ENCODE measurements around the gene PIK3CB.
"Not testable (repeated sequence)": the region's sequence is repeated elsewhere in the genome, so short reads cannot be mapped to it uniquely, and the experiment has no call there.

PIK3CB gene

DNA sequence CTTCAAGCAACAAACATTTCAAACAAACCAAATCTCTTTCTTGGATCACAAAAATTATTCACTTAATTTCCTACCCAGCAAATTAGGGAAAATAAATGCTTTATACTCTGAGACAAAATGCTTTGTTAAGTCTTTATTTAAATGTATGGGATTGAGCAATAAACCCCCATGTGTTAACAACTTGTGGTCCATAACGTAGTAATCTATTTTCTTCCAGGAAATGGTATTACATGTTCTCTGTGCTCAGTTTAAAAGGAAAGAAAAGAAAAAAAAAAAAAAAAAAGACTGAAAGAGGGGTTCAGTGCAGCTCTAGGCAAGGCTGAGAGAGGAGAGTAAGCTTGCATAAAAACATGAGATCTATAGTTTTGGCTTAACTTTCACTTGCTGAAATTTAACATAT, 102.3 kb downstream of the PIK3CB start:
- DNase-seq = no peak

DNA sequence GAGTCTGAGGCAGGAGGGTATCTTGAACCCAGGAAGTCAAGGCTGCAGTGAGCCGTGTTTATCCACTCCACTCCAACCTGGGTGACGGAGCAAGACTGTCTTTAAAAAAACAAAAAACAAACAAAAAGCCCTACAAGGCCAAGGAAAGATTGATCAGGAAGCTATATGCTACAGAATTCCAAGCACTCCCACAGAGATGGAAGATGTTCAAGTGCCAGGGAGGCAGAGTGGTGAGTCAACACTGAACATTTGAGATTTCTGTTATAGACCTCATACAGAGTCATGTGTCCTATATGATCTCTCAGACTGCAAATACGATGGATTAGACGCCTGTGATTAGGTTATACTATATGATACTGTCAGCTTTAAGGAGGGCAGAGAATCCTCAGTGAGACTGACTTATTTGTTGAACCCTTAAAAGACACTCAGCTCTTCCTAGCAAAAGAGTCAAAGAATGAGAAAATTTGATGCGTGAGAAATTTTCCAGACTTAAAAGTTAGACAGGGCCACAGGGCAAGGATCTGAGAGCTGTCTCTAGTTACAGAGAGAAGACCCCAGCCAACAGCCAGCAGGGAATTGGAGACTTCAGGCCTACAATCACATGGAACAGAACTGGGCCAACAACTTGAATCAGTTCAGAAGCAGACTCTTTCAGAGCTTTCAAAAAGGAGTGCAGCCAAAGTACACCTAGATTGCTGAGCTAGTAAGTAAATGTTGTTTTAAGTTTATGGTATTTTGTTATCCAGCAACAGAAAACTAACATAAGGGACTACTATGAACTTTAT, 107.6 kb downstream of the PIK3CB start:
- no peak for DNase-seq

DNA sequence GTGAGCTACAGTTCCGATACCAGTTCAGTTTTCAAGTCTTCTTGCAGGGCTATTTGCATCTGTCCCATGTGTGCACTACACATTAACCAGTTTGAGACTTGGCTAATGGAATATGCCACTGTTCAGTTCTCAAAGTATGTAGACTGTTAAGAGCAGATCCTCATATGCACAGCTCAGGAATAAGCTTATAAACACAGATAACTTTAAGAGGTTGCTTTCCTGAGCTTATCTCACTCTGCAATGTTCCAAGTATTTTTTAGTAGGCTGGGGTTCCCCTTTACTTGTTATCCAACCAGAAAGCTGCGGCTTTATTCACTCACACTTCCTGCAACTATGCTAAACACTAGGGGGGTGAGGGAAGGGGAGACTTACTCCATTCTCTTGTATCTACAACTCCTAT, 108.7 kb downstream of the PIK3CB start:
- not testable (repeated sequence) for DNase-seq

DNA sequence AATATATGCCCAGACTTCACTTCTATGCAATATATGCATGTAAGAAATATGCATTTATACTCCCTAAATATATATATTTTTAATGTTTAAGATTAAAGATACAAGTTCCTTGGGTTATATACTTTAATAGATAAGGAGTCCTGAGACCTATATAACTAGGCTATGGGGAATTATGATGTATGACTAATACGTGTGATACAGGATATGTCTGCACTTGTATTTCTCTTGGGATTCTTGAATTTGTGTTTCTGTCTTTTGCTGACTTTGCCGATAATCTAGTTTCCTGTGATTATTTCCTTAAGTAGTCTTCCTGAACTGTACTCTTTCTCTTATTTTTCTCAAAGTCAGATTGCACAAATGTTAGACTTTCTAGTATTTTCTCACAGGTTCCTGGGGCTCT, 109.6 kb downstream of the PIK3CB start:
- no peak for DNase-seq

DNA sequence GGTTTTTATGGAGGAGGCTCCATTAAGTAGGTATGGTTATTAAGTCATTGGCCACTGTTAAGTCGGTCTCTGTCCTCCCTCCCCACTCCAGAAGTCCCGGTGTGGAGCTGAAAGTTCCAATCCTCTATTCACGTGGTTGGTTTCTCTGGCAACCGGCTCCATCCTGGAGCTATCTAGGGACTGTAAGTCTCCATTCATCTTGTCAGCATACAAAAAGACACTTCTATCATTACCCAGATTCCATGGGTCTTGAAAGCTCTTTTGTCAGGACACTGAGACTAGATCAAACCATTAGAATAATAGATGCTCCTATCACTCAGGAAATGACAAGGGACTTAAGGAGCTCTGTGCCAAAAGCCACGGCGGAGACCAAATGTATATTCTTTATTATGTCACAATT, 110.3 kb downstream of the PIK3CB start:
- DNase-seq = no peak

DNA sequence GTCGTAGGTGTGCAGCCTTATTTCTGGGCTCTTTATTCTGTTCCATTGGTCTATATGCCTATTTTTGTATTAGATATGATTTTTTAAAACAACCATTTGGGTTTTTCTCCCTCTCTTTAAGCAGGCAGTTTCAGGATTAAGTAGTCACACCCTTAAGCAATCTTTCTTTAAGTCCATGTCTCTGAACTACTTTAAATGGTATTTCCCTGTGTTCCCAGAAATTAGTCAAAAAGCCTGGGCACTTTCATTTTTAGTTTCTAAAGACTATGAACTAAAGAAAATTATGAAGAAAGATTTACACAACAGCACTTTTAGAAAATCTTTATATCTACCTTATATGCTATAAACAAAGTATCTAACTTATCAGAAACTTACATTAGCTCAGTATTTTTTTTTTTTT, 115.9 kb downstream of the PIK3CB start:
- DNase-seq = no peak

DNA sequence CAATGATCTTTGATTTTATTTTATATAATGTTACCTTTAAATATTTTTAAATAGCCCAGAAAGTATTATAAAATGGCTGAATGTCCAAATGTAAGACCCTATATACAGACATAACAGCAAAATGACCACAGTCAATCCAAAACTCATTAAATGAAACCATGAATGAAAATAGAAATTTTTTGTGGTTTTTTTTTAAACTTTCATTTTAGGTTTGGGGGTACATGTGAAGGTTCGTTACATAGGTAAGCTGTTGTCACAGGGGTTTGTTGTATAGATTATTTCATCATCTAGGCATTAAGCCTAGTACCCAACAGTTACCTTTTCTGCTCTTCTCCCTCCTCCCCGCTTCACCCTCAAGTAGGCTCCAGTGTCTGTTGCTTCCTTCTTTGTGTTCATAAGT, 117.4 kb downstream of the PIK3CB start:
- DNase-seq = no peak

DNA sequence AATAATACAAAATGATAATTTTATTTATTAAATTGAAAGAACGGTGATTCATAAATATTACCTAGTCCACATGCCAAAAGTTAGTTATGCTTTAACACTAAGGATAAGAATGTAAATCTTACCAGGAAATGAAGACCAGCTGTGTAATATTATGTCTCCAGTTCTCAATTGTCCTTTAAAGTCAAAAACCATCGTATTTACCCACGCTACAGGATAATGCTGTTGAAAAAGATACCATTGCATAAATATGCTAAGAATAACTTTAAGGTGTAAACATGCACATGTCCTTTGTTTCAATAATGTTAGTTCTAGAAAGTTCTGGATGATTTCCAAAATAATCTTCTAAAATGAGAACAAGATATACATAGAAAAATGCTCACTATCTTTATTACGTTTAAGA, 122.6 kb downstream of the PIK3CB start:
- DNase-seq = no peak

DNA sequence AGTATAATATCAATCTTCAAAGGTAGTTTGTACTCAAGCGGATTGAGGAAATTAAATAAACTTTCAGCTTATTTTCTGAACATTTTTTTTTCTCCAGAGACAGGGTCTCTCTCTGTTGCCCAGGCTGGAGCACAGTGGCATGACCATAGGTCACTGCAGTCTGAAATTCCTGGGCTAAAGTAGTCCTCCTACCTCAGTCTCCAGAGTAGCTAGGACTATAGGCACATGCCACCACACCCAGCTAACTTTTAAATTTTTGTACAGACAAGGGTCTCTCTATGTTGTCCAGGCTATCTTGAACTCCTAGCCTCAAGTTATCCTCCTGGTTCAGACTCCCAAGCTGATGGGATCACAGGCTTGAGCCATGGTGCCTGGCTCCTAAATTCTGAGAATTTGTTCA, 129.1 kb downstream of the PIK3CB start:
- DNase-seq = no peak

DNA sequence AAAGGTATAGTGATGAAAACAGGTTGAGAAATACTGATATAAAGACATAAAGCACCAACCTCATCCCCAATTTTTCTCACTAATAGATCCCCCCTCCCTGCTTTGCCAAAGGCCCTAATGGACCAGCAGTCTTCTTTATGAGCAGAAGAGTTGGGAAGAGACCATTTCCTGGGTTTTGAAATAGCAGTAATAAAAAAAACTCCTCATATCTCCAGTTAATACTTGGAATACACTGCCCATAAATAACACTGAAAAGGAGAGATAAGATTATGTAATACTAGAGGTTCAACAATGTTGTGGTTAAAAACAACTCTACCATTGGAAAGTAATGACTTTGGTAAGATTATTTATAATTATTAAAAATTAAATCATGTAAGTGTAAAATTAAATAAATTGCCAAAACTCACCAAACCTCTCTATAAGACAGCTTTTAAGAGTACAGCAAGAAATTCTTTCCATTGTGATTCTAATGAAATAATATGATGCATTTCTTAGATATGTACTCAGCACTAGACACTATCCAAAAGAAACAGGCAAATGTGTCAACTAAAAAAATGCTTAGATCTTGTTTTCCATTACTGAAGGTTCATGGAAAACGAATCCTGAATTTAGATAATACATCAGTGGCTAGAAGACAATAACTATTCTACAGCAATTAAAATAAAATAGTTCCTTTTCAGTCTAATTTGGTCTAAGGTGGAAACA, 137.9 kb downstream of the PIK3CB start:
- no peak for DNase-seq

DNA sequence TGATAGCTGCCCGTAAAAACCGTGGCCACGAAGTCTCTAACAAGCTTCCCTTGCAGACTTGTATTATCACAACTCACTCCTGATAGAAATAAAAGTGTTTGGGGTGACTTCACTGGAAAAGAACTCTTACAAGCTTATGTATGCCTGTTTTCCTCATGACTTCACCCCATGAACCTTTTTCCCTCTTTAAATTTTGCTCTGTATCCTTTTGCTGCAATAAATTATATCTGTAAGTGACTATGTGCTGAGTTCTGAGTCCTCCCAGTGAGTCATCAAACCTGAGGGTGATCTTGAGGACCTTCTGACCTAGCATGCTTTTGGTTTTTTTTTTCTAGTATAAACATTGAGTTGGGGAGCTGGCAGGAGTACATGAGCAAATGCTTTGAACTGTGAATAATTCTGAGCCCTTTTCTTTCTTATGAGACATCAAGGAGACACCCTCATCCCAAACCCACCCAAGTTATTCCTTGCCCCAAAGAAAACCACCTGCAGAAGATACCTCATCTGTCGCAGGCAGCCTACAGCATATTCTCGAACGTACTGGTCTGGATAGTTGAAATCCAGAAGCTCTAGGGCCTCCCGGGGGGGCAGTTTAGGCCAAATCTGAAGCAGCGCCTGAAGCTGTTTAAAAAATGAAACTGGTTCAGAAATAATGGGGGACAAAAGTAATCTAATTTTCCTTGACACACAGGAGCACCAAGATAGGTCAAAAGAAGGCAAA, 140.3 kb downstream of the PIK3CB start:
- DNase-seq = no peak

DNA sequence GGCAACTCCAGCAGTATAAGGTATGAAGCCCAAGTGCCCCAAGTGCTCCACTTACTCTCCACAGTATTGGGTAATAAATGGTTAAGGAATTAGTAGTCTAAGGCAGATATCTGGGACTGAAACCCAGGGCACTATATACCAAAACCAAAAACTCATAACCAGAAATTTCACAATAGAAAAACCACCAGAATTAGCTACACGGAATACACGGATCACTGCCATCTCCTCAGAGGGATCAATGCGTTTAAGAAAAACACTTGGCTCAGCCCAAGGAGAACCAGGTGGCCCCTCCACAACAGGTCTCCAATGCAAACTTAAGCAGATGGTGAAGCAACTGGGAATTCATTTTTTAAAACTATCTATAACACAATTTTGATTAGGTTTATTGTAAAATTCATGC, 142.6 kb downstream of the PIK3CB start:
- no peak for DNase-seq

DNA sequence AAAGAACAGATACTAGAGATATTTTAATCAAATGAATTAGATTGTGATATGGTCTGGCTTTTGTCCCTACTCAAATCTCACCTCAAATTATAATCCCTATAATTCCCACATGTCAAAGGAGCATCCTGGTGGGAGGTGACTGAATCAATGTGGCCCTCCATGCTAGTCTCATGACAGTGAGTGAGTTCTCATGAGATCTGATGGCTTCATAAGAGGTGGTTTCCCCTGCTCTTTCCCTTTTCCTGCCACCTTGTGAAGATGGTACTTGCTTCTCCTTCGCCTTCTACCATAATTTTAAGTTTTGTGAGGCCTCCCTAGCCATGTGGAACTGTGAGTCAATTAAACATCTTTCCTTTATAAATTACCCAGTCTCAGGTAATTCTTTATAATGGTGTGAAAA, 143.4 kb downstream of the PIK3CB start:
- DNase-seq = no peak

DNA sequence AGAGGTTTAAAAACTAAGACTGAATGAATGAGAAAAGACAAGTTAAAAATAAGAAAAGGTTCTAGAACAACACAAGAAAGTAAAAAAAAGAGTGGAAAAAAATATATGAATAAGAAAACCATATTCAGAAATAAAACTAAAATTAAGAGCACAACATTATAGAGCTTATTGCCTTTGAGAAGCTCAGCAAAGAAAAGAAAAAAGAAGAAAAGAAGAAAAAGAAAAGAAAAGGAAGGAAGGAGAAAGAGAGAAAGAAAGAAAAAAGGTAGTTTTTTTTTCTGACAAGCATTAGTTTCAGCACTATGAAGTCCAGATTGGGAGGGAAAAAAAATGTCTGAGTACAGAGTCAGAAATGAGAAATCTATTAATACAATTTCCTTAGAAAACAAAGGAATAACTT, 144.7 kb downstream of the PIK3CB start:
- no peak for DNase-seq

DNA sequence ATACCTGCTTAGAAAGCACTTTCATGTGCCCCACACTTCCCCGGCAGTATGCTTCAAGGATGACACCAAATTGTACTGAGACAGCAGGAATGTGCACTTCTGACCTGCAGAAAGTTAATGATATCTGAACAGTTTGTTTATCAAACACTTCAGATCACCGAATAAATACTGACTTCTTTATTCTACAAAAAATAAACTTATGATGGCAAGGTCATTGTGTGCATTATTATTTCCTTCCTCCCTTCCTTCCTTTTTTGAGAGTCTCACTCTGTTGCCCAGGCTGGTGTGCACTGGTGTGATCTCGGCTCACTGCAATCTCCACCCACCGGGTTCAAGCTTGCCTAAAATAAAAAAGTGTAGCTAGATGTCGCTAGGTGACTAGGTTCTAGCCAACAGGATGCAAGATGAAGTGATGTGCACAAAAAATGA, 145.8 kb downstream of the PIK3CB start:
- peak in 1 of 5 donors; percentile 7 for DNase-seq

DNA sequence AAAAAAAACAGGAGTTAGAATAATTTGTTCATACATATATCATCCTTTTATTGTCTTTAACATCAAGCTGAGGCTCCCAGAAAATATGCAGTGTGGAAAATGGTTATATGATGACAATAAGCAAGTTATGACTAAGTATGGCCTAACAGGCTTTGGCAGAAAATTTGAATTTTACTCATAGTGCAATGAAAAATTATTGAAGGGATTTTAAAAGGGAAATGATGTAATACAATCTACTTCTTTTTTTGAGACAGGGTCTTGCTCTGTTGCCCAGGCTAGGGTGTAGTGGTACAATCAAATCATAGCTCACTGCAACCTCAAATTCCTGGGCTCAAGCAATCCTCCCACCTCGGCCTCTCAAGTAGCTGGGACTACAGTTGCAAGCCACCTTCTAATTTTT, 147.5 kb downstream of the PIK3CB start:
- peak in 1 of 5 donors; percentile 9 for DNase-seq

DNA sequence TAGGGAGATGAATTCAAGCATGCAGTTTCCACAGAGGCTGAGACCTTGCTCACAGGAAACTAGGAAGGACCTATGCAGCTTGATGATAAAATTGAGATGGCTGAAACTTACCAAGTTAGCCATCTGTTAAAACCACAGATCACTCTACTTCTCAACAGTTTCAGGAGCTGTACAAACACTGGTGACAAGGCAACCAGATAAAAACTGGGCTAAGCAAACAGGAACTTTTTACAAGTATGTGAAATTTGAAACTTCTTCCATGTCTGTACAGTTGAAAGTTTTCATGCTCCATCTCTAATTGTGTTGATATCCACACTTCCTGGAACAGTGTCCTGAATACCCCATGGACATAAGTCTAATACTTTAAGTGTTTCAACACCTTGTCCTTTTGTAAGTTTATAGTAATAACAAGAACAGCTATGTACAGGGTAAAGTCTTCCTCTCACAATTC, 147.9 kb downstream of the PIK3CB start:
- peak in 1 of 5 donors; percentile 25 for DNase-seq

DNA sequence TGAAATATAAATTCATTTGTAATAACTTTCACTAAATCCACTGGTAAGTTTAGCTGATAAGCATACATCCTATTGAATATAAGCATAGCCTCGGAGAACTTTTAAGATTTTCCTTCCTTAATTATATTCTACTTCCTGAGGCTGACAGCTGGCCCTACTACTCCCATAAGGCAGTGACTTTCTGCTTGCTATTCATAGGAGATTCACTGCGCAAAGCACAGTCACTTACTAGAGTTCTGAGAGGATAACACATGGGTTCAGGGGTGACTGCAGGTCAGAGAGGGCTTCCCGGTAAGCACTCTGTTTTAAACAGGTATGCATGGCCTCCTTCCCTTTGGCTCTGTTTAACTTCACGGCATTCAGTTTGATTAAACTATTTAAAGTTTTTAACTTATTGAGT, 150.3 kb downstream of the PIK3CB start:
- no peak for DNase-seq

DNA sequence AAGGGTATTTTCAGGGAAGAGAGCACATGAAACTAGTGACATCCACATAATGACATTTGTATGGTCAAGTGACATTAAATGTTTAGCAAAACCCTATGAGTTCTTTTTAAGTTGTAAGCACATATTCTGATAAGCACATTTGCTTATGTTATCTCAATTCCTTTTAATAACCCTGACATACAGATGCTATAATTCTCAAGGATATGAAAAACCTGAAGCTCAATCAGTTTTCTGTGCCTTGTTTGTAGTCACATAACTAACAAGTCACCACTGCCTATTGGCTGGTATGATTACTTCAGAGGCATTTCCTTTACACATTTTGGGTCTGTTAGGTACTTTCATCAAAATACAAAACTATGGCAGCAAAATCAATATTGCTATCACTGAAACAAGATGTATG, 152.1 kb downstream of the PIK3CB start:
- DNase-seq = no peak

DNA sequence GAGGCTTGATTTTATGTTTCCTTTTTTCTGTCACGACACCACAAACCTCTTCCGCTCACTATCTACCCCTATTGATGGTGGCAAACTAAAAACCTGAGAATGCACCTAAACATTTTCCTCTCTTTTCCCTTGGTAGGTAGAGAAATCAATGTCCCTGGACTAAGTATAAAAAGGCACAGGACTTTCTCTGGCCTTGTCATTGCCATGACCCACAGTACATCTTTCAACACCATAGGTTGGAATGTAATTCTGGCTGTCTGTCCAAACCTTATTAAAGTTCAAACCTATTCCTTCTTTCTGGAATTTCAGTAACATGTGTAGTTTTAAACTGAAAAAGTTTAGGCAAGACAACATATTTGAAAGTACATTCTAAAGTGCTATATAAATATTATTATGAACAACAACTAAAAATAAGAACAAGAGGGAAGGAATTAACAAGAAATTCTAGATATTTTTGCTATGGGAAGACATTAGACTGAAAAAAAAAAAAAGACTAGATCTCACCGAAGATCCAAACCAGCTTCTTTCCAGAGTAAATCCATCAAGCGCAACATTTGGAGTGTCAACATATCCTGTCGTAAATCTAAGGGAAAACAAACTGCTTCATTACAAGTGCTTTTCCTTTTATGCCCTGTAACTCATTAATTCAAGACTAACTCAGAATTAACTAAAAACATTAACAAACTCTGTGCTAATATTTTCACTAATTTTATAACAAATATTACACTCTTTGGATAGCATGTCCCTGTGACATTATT, 153.1 kb downstream of the PIK3CB start:
- no peak for DNase-seq

DNA sequence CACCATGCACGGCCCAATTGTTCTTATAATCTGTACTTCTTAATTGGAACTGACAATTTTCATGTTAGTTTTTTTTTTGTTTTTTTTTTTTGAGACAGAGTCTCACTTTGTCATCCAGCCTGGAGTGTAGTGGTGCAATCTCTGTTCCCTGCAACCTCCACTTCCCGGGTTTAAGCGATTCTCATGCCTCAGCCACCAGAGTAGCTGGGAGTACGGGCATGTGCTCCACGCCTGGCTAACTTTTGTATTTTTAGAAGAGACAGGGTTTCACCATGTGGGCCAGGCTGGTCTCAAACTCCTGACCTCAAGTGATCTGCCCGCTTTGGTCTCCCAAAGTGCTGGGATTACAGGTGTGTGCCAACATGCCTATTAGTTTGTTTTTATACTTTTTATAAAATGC, 153.8 kb downstream of the PIK3CB start:
- not testable (repeated sequence) for DNase-seq

DNA sequence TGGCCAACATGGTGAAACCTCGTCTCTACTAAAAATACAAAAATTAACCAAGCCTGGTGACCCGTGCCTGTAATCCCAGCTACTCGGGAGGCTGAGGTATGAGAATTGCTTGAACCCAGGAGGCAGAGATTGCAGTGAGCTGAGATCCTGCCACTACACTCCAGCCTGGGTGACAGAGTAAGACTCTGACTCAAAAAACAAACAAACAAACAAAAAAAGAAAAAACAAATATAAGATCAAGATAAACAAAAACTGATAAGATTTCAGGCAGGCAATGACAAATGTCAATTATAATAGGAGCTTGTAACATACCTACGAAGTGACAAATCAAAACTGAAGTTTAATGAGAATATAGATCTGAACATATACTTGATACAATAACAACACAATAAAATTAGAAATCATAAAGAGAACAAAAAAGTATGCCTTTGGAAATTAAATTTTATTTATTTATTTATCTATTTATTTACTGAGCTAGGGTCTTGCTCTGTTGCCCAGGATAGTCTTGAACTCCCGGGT, 155.8 kb downstream of the PIK3CB start:
- no peak for DNase-seq

DNA sequence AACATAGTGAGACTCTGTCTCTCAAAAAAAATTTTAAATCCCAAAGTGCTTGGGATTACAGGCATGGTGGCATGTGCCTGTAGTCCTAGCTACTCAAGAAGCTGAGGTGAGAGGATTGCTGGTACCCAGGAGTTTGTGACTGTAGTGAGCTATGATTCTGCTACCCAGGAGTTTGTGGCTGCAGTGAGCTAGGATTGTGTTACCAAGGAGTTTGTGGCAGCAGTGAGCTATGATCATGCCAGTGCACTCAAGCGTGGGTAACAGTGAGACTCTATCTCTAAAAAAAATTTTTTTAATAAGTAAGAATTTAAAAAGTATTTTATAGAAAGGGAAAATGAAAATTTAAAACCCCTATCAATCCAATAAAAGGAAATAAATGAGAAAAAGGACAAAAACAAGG, 156.6 kb downstream of the PIK3CB start:
- DNase-seq = no peak
